PC-9 (cell line): ENCODE measurements around the gene EYS.

Source experiments
- CTCF ChIP-seq: fragments of 200-600 bp; sonication (generic); conservative IDR thresholded peaks from 2 replicates; pipeline ENCODE4 v1.6.1; 2017; ENCODE audit warnings: mixed run types, antibody characterized with exemption, mild to moderate bottlenecking, moderate library complexity
- EZH2 ChIP-seq: fragments of 200-600 bp; sonication (generic); IDR thresholded peaks from 2 replicates; pipeline ENCODE4 v1.8.0; 2017; ENCODE audit warnings: antibody characterized with exemption, low read depth

- no peak for TF ChIP-seq CTCF
- no peak for TF ChIP-seq EZH2
Measured at GRCh38 chr6:64000818-64001491, 1706.1 kb downstream of the EYS start.
